ENCODE data around the gene VPS13C.

Gene VPS13C

DNA sequence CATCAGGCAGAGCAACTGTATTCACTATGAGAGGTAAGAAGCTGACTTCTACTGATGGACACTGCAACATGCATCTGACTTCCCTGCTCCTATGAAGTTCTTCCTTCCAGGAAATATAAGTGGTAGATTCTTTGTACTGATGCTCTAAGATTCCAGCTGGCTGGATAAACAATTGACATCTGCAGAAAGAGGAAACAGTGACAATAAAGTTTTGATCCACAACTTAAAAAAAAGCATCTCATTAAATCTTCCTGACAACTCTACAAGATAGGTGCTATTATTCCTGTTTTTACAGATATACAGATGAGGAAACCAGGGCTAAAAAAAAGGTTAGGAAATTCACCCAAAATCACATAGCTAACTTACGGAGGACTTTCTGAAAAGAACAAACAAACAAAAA is 142.8 kb downstream of the VPS13C start:
- no peak for TF ChIP-seq ZFX (IDR thresholded peaks at IDR 0.05; ENCODE audit: borderline replicate concordance)
- TF ChIP-seq, protein P1, sequence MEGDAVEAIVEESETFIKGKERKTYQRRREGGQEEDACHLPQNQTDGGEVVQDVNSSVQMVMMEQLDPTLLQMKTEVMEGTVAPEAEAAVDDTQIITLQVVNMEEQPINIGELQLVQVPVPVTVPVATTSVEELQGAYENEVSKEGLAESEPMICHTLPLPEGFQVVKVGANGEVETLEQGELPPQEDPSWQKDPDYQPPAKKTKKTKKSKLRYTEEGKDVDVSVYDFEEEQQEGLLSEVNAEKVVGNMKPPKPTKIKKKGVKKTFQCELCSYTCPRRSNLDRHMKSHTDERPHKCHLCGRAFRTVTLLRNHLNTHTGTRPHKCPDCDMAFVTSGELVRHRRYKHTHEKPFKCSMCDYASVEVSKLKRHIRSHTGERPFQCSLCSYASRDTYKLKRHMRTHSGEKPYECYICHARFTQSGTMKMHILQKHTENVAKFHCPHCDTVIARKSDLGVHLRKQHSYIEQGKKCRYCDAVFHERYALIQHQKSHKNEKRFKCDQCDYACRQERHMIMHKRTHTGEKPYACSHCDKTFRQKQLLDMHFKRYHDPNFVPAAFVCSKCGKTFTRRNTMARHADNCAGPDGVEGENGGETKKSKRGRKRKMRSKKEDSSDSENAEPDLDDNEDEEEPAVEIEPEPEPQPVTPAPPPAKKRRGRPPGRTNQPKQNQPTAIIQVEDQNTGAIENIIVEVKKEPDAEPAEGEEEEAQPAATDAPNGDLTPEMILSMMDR (IDR thresholded peaks at IDR 0.05) = no peak
- no peak overlapping the region for H3K27ac ChIP-seq

DNA sequence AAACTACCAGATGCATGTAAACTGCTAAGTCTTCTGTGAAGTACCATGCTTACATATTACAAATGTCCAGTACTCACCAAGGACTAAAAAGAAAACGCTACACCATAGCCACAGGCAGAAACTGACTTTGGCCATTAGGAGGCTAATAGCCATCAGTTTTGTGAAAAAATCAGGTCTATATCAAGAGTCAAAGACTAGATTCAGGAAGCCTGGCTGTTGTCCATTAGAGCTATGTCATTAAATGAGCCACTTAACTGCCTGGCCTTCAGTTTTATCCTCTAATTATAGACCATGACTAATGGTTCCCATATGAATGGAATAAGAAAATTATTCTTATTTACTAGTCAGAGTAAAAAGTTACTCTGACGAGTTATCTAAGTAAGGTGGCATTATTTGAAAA is 144.1 kb downstream of the VPS13C start:
- no peak overlapping the region for H3K27ac ChIP-seq
- TF ChIP-seq, protein P1 (IDR thresholded peaks at IDR 0.05) = no peak
- TF ChIP-seq ZFX (IDR thresholded peaks at IDR 0.05; ENCODE audit: borderline replicate concordance) = no peak

DNA sequence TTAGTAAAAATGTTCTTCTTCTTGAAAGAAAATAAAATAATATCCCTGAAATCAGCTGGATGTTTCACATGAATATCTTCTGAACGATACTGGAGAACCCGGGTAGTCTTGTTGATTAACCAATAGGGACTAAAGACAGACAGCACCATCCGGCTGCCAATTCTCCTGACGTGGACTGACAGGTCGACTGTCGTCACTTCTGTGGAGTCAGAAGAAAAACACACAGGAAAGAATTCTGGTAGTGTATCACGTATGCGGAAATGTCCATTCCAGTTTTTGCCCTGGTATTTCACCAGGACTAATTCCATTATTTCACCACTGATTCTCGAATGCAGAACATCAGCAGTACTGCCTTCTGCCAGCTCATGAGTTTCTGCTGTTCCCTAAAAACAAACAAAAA is 144.6 kb downstream of the VPS13C start:
- H3K27ac ChIP-seq = no peak overlapping the region

DNA sequence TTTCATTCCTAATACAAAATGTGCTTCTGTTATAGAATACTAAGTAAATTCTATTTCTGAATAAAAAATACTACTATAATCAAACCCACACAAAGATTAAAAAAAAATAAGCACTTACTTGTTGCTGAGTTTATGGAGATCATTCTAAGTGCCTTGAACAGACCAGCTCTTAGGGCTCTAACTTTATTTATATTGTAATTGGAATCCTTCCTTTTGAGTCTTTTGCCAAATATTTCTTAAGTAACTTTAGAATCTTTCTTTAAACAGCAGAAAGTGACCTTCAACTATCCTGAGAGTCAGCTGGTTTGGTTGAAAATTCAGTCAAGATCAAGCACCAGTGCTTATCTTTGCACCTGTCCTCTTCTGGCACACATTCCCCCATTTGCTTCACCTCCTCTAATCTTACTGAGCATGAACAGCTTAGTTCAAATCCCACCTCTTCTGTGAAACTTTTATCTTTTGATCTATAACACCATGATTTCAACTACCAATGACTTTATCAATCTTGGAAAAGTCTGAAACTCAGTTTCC is 149.3 kb downstream of the VPS13C start:
- no peak overlapping the region for H3K27ac ChIP-seq
- TF ChIP-seq ZFX (IDR thresholded peaks at IDR 0.05; ENCODE audit: borderline replicate concordance) = no peak
- TF ChIP-seq, protein P1 (IDR thresholded peaks at IDR 0.05) = no peak

More for the DNA sequence above, 144.6 kb downstream of the VPS13C start:
- no peak for TF ChIP-seq ZFX (IDR thresholded peaks at IDR 0.05; ENCODE audit: borderline replicate concordance)
- TF ChIP-seq, protein P1 (IDR thresholded peaks at IDR 0.05) = no peak

DNA sequence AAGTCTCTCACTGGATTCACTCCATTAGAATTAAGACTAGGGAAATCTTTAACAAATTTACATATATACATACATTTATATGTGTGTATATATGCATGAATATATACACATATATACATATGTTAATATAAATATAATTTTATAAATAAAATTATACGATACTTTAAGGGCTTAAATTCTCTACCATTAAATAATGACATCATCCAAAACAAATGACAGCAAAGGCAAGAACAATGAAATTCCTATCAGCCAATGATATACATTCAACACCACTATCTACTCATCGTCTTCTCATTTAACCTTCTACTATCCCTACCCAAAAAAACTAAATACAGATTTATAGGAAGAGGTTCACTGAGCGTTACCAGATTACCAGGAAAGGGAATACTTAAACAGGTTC is 152.0 kb downstream of the VPS13C start:
- no peak for TF ChIP-seq ZFX (IDR thresholded peaks at IDR 0.05; ENCODE audit: borderline replicate concordance)
- TF ChIP-seq, protein P1 (IDR thresholded peaks at IDR 0.05) = no peak
- no peak overlapping the region for H3K27ac ChIP-seq

DNA sequence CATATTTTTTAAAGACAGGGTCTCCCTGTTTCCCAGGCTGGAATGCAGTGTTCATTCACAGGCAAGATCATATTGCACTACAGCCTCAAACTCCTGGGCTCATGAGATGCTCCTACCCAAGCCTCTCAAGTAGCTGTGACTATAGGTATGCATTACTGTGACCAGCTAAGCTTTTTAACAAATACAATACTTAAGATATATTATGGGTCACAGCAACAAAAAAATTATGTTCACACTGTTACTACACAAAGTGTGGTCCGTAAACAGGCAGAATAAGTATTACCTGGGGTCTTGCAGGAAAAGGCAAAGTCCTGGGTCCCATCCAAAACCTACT is 152.5 kb downstream of the VPS13C start:
- TF ChIP-seq ZFX (IDR thresholded peaks at IDR 0.05; ENCODE audit: borderline replicate concordance) = no peak
- TF ChIP-seq, protein P1 (IDR thresholded peaks at IDR 0.05) = no peak
- no peak overlapping the region for H3K27ac ChIP-seq

DNA sequence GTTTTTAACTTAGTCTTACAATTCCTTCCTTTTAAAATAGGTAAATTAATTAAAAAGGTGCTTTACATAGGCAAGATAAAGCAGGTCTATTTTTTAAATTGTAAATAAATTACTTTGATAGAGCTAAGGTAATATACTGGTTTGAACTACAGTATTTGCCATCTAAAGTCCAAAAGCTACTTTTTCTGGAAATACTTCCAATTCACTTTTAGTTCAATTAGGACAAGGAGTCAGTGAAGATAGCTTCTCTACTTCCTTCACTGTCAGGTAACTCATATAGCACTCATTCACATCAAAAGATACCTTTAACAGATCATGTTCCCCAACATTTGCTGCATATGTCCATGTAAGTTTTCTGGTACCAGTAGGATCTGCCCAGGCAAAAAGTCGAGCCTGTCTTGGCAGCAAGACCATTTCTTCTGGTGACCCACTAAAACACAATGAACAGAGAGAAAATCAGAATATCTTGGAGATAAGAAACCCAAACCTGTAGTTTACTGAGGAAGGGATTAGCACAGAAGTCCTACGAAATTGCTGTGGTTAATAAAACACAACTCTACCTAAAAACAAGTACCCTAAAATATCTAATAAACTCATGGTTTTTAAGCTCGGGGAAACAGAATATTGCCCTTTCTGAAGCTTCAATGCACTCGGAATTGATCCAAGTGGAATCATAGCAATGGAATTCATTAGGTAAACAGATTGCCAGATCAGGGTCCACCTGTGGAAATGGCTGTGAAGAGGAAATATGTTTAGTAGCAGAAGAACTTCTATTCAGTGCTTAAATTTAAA is 153.1 kb downstream of the VPS13C start:
- no peak overlapping the region for H3K27ac ChIP-seq
- TF ChIP-seq, protein P1 (IDR thresholded peaks at IDR 0.05) = no peak
- no peak for TF ChIP-seq ZFX (IDR thresholded peaks at IDR 0.05; ENCODE audit: borderline replicate concordance)

Data from 22Rv1 (cell line).